Stimulated activated CD4-positive, alpha-beta T cell treated with anti-CD3 and anti-CD28 coated beads, TNF-alpha, amount 100 ng/mL, for 1 hour (primary cell): ENCODE results near the gene MAPKBP1.

Source experiments
- DNase-seq, 3 donors: peaks; one replicate each; pipeline ENCODE4 v3.0.0-alpha.2; 2020; ENCODE audit warnings: low read depth in 3 of 3, low spot score in 1 of 3

Gene MAPKBP1

DNA sequence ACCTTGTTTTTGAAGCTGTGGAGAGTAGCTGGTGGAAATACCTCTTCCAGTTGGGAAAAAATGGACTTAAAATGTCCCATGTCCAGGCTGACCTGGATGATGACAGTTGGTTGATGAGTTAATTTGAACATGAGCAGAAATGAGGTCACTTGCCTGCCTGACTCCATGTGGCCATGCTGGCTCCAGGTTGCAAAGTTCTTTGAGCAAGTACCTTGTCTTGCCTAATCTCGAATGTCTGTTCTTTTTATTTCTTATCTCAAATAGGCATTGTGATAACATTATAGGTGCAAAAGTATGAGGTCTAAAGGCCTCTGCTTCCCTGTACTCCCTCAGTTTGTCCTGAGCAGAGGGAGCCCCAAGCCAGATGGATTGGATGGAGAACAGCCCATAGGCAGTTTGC is 9.0 kb downstream of the MAPKBP1 start:
- no peak for DNase-seq

DNA sequence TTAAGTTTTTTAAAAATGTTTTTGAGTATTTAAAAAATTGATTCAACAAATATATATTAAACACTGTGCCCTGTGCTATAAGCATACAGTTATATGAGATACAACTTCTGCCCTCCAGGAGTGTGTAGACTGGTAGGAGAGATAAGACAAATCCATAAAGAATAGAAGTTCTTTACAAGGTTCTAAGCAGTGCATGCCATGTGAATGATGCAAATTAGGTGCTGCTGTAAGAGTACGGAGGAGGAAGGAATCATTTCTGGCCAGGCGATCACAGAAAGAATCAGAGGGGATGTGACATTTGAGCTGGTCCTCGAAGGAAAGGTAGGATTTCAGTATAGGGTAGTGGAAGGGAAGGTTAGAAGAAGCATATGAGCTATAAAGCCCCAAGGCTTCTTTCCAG is 14.0 kb downstream of the MAPKBP1 start:
- no peak for DNase-seq

GRCh38 chr15:41789236-41789635 is 15.0 kb downstream of the MAPKBP1 start:
- no peak for DNase-seq

DNA sequence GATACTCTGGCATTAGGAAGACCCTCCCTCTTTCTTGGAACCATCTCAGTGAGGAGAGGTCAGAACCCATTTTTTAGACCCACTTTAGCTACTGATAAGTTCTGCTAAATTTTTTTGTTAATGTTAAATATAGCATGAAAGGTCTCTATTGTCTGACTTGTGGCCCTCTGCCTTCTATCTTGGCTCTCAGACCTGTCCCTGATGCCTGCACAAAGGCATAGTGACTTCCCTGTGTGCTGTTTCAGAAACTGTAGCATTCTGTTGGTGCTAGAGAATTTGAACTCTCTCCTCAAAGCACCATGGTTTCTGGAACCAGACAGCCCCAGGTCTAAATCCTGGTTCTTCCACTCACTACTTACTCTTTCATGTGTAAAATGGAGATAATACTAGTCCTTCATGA is 15.4 kb downstream of the MAPKBP1 start:
- no peak for DNase-seq

DNA sequence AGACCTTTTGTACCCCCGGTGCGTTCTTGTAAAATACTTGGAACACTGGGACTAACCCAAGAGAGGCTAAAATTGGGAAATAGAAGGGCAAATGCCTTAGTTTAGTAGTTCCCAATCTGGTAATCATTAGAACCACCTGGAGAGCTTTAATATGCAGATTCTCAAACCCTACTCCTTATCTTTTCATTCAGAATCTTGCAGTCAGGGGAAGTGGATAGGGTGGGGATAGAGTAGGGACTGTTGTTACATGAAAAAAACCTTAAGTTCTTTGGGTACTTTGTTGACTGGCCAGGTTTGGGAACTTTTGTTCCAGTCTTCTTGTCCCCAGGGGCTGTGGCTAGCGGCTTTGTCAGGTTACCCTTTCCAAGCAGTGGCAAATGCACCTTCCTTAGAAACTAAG is 15.9 kb downstream of the MAPKBP1 start:
- no peak for DNase-seq

- DNase-seq = no peak
Measured at GRCh38 chr15:41790756-41791546, 16.7 kb downstream of the MAPKBP1 start.

DNA sequence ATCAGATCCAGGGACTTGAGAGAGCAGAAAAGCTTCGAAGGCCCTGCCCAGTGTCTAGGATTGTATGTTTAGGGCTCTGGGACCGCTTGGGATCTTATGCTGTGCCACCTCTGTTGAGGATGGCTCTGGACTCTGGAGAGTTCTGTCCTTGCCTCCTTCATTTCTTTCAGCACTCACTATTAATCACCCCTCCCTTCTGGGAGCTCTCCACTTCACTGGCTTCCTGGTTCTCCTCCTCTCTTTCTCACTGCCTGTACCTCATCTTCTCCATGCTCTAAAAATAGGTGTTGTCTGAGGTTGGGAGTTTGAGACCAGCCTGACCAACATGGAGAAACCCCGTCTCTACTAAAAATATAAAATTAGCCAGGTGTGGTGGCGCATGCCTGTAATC is 17.3 kb downstream of the MAPKBP1 start:
- DNase-seq = no peak

DNA sequence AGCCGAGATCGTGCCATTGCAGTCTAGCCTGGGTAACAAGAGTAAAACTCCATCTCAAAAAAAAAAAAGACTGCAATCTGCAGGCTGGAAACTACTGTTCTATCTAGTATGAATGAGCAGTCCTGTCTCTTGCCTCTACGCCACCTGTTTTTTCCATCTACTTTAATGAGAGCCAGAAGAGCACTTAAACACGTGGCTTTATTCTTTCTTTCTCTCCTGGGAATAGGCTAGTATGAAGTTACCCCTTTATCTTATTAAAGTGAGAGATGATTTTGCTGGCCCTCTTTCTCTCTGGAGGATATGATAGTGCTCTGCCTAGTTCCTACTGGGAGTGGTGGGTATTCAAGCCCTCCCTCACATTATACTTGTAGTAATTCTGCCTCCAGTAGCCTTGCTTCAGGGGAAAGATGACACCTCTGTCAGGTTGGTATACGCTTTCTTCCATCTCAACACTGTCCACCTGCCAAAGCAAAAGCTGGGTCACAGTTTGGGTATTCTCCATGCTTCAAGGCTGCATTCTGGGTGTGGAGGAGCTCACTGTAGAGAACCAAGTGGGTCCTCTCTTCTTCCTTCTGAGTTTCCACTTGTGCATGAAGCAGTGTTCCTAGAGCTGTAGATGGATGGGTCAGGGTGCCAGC is 17.8 kb downstream of the MAPKBP1 start:
- DNase-seq = no peak

- no peak for DNase-seq
Measured at GRCh38 chr15:41794081-41794480, 19.8 kb downstream of the MAPKBP1 start.

DNA sequence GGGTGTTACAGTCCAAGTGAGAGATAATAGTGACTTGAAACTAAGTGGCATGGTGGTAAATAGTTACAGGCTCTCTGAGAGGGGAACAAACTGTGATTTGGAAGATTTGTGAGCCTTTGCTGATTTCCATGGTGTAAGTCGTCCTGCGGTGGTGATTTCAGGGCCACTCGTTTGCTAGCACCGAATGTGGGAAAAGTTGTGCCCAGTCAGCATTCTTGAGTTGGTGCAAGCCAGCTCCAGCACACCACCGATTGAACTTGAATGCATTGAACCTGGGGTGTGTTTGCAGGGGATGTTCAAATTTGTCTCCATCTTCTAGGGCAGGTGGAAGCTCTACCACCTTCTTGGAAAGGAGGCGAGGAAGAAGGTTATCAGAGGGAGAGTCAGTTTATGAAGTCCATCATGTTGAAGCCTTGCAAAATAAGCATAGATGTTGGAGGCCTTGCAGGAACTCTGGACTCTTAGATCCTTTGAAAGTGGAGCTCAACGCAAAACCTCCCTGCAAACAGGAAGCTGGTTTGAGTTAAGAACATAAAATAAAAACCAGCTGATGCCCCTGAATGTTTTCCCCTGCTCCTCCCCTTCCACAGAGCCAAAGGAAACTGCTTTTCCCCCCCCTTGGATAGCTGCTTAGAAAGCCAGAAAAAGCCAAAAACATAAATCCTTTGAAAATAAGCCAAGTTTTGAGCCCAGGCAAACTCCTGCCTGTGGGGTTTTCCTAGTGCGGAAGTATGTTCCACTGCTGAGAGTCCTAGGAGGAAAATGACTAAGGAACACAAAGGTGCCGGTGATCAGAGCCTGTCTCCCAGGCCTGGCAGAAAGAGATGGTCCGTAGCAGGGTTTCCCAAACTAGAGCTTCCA is 21.9 kb downstream of the MAPKBP1 start:
- no peak for DNase-seq

DNA sequence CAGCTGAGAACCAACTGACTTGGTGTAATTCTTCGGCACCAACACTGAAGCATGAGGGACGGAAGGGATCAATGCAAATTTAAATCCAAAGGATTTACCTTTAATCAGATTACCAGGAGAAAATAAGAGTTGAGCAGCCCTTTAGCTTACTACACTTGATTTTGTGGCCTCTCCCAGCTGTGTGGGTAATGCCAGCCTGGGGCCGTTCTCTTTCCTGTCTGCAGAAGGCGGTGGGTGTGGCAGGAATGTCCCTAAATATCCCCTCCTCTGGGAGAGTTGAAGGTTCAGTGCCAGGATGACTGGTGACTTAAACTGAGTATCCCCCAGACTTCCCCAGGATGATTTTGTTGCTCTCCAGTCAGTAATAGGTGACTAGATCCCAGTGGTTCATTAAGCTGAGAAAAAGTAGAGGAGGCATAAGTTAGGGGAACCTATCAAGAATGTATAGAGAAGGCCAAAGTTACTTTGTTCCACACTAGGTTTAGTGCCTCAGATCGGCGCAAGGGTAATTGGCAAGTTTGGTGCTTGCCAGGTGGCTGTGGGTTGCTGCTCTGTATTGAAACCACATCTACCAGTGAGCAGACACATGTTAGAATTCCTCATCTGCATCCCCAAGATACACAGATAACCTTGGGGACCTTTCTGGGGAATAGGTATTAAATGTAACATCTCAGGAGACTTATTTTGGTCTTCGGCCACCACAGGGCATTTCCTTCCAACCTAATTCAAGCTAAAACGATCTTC is 23.1 kb downstream of the MAPKBP1 start:
- no peak for DNase-seq

- DNase-seq = no peak
Measured at GRCh38 chr15:41798607-41799487, 24.6 kb downstream of the MAPKBP1 start.

DNA sequence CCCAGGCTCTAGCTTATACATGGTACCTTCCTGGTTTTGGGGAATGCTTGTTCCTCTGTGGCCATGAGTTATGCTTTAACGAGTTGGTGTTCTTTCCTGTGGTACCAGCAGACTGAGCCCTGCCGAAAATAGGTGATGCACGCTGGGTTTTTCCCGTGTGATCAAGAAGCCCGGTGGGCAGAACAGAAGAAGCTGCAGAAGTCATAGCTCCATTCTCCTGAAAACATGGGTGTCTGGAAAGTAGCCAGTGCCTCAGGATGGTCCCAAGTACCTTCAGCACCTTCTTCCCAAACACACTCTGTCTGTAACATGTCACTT is 25.2 kb downstream of the MAPKBP1 start:
- DNase-seq = no peak

DNA sequence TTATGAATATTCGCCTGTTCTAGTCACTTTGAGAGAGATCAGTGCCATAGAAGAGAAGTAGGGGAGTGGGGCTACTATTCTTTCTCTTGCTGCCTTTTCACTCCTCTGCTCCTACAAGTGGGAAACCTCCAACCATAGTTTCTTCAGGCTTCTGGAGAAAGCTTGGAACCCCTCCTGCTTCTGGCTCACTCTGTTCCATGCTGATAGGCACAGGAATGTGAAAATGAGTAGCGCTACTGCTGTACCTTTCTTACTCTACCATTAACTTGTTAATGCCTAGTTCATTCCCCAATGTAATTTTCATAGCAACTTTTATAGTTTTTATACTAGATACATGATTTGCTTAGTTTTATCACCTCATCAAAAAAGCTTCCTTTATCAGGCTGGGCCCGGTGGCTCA is 26.9 kb downstream of the MAPKBP1 start:
- no peak for DNase-seq

DNA sequence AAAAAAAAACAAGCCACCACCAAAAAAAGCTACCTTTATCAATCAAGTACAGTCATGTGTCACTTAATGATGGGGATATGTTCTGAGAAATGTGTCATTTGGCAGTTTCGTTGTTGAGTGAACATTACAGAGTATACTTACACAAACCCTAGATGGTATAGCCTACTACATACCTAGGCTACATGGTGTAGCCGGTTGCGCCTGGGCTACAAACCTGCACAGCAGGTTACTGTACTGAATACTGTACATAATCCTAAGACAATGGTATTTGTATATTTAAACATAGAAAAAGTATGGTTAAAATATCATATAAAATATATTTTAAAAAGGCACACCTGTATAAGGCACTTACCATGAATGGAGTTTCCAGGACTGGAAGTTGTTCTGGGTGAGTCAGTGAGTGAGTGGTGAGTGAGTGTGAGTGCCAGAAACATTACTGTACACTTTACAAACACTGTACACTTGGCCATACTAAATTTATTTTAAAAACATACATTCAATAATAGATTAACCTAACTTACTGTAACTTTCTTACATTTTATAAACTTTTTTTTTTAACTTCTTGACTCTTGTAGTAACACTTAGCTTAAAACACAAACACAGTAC is 27.7 kb downstream of the MAPKBP1 start:
- DNase-seq = no peak

DNA sequence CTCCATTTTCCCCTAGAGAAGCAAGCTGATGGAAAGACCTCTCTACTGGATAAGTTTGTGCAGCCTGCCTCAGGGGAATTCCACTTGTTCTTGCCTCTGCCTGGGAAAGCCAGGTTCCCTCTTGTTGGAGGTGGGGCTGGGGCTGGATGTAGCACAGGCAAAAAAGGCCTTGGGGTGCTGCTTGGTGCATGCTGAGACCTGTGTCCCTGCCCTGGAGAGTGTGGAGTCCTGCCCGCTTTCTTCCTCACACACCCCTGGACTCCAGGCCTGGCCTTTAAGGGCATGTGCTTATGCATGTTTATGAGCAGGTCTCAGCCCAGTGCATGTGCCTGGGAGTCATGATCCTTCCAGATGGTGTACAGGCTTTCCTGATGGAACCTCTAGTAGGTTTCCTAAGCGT is 30.1 kb downstream of the MAPKBP1 start:
- no peak for DNase-seq

DNA sequence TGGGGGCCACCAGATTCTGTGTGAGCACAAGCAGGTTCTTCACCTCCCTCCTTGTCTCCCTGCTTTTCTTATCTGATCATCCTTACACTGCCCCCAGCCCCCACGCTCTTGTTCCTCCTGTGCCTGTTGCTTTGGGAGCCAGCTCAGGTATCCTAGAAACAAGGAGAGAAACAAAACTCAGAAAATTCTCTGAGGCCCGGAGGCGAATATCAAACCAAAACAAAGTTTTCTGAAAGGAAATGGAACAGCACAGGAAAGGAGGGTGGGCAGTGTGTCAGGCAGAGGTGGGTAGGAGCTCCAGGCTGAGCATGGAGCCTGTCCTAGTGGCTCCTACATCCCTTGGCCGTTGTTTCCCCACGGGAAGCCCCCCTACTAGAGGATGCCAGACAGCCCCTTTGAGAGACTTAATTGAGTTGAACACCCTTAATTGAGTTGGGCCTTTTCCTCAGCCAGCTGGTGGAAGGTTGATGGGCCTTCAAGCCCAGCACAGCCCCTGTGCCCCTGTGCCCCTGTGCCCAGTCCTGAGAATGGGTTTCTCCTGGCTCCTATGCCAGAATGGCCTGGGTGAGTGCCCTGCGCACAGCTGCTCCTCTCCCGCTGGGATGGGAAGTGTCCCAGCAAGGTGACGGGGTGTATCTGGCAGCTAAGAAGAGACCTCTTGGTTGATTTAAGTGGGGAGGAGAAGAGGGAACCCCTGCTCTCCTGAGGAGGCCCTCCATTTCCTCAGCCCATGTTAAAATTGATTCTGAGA is 30.8 kb downstream of the MAPKBP1 start:
- DNase-seq = no peak

- no peak for DNase-seq
Measured at GRCh38 chr15:41805711-41806110, 31.4 kb downstream of the MAPKBP1 start.
